Endodermal cell (in vitro differentiated cells): ENCODE results near the gene MICAL3. TPM values are rescaled to one million over a fixed set of nuclear protein-coding genes. Genes with fewer than 3 reads are reported as not detected.

ENCODE experiments used
- DNase-seq: peaks from one replicate; pipeline ENCODE4 v3.0.0-alpha.2; 2017
- H3K27ac ChIP-seq: 2 replicates; pipeline ENCODE4 v1.5.1; 2013; ENCODE audit warnings: mild to moderate bottlenecking, low read depth, low read length, moderate library complexity
- H3K27me3 ChIP-seq: 2 replicates; pipeline ENCODE4 v1.6.1; 2013; ENCODE audit warnings: mild to moderate bottlenecking, low read length, moderate library complexity; ENCODE audit not compliant: insufficient read depth, control insufficient read depth, poor library complexity, severe bottlenecking
- H3K36me3 ChIP-seq: 2 replicates; pipeline ENCODE4 v1.7.0; 2013; ENCODE audit warnings: mild to moderate bottlenecking, low read length, moderate library complexity; ENCODE audit not compliant: control insufficient read depth, insufficient read depth
- H3K4me1 ChIP-seq: one replicate; pipeline ENCODE4 v1.7.0; 2013; ENCODE audit warnings: low read length; ENCODE audit not compliant: control insufficient read depth, insufficient read depth
- H3K4me3 ChIP-seq: 2 replicates; pipeline ENCODE4 v1.5.1; 2013; ENCODE audit warnings: mild to moderate bottlenecking, low read length, moderate library complexity
- H3K9ac ChIP-seq: 2 replicates; pipeline ENCODE4 v1.6.1; 2013; ENCODE audit warnings: mild to moderate bottlenecking, low read length, moderate library complexity; ENCODE audit not compliant: poor library complexity, severe bottlenecking; ENCODE audit errors: extremely low read depth
- H3K9me3 ChIP-seq: 2 replicates; pipeline ENCODE4 v1.6.1; 2013; ENCODE audit warnings: mild to moderate bottlenecking, low read length, moderate library complexity; ENCODE audit not compliant: control insufficient read depth
- H3K27ac Mint-ChIP-seq: 2 replicates; pipeline ENCODE4 v1.8.0; 2020; ENCODE audit warnings: mixed read lengths
- H3K27me3 Mint-ChIP-seq: 2 replicates; pipeline ENCODE4 v1.8.0; 2021; ENCODE audit warnings: mild to moderate bottlenecking, mixed read lengths; ENCODE audit not compliant: insufficient read depth
- H3K36me3 Mint-ChIP-seq: 2 replicates; pipeline ENCODE4 v1.8.0; 2020; ENCODE audit warnings: low read depth, mixed read lengths
- H3K4me1 Mint-ChIP-seq: 2 replicates; pipeline ENCODE4 v1.8.0; 2020; ENCODE audit warnings: mixed read lengths
- H3K4me3 Mint-ChIP-seq: 2 replicates; pipeline ENCODE4 v1.8.0; 2020; ENCODE audit warnings: mild to moderate bottlenecking, moderate library complexity, mixed read lengths
- H3K9me3 Mint-ChIP-seq: 2 replicates; pipeline ENCODE4 v1.8.0; 2020; ENCODE audit warnings: mild to moderate bottlenecking, mixed read lengths
- CTCF ChIP-seq: fragments of 200-600 bp; sonication (generic); conservative IDR thresholded peaks from 2 replicates; pipeline ENCODE4 v1.5.0; 2021; ENCODE audit warnings: antibody characterized with exemption, mild to moderate bottlenecking
- WGBS, 2 experiments: methylation state at CpG; one replicate each; pipeline versions ENCODE4 v1.1.5 to v1.1.7; 2013; ENCODE audit warnings: missing lambda C conversion rate in 2 of 2, mixed read lengths in 1 of 2; ENCODE audit not compliant: insufficient coverage in 1 of 2, insufficient read length in 1 of 2; 5-methylcytosine and 5-hydroxymethylcytosine counted together
- total RNA-seq, 2 donors: library from RNA; stranded (reverse); fragmentation: NEBNext Ultra II Directional in 1 of 2; extraction: Animal tissue kit (Norgen Biotek cat#: 25700) in 1 of 2; gene quantifications; 2 replicates in 1 of 2; 3 replicates in 1 of 2; pipeline ENCODE4 v1.2.1, GENCODE V29; 2021

MICAL3 gene
- total RNA-seq, 2 donors from 2014 or later = 42.8 to 48.1 TPM

- no peak overlapping the region for H3K27ac ChIP-seq
- no peak overlapping the region for H3K27ac Mint-ChIP-seq
- peaks cover 19% of the 10 kb centered on the region for H3K4me1 Mint-ChIP-seq
- no peak for DNase-seq
- H3K4me3 ChIP-seq = no peak overlapping the region
- H3K36me3 ChIP-seq = no peaks in the 10 kb centered on the region
- no peak overlapping the region for H3K4me3 Mint-ChIP-seq
- no peaks in the 10 kb centered on the region for H3K9me3 ChIP-seq
- peaks cover 2% of the 10 kb centered on the region for H3K27me3 Mint-ChIP-seq
- H3K36me3 Mint-ChIP-seq = peaks cover 3% of the 10 kb centered on the region
- H3K27me3 ChIP-seq = peaks cover 21% of the 10 kb centered on the region
- 90 to 92% methylated on average over 3 to 4 of the region's 4 CpGs for WGBS, 2 experiments
- H3K4me1 ChIP-seq = no peaks in the 10 kb centered on the region
- no peak for TF ChIP-seq CTCF
- H3K9ac ChIP-seq = no peak overlapping the region
- peaks cover 10% of the 10 kb centered on the region for H3K9me3 Mint-ChIP-seq
Observed at GRCh38 chr22:18057568-18058209, 33.3 kb upstream of the MICAL3 start.

GRCh38 chr22:18056807-18057474 is 32.6 kb upstream of the MICAL3 start:
- Histone ChIP-seq H3K4me3 (no peak overlapping the region), H3K27me3 (peaks cover 21% of the 10 kb centered on the region), H3K36me3 (no peaks in the 10 kb centered on the region), H3K9me3 (no peaks in the 10 kb centered on the region), H3K27ac (no peak overlapping the region), H3K4me1 (no peaks in the 10 kb centered on the region), H3K9ac (no peak overlapping the region)
- Mint-ChIP-seq H3K4me3 (no peak overlapping the region), H3K27me3 (peaks cover 2% of the 10 kb centered on the region), H3K9me3 (peaks cover 17% of the 10 kb centered on the region), H3K4me1 (peaks cover 19% of the 10 kb centered on the region), H3K36me3 (peaks cover 3% of the 10 kb centered on the region), H3K27ac (no peak overlapping the region)
- WGBS, 2 experiments = 83 to 89% methylated on average over 7 to 10 of the region's 10 CpGs
- DNase-seq = no peak
- no peak for TF ChIP-seq CTCF

- no peaks in the 10 kb centered on the region for H3K9me3 ChIP-seq
- peaks cover 2% of the 10 kb centered on the region for H3K27me3 Mint-ChIP-seq
- no peaks in the 10 kb centered on the region for H3K36me3 ChIP-seq
- H3K9me3 Mint-ChIP-seq = peaks cover 17% of the 10 kb centered on the region
- no peaks in the 10 kb centered on the region for H3K4me1 ChIP-seq
- no peak overlapping the region for H3K27ac Mint-ChIP-seq
- no peak overlapping the region for H3K9ac ChIP-seq
- H3K36me3 Mint-ChIP-seq = peaks cover 3% of the 10 kb centered on the region
- no peak for TF ChIP-seq CTCF
- WGBS, 2 experiments = 92% methylated on average over 4 of the region's 4 CpGs; no CpG with 5 or more reads in 1 of the 2 experiments
- no peak overlapping the region for H3K27ac ChIP-seq
- peaks cover 21% of the 10 kb centered on the region for H3K27me3 ChIP-seq
- no peak overlapping the region for H3K4me3 ChIP-seq
- H3K4me3 Mint-ChIP-seq = no peak overlapping the region
- no peak for DNase-seq
- peaks cover 17% of the 10 kb centered on the region for H3K4me1 Mint-ChIP-seq
Observed at GRCh38 chr22:18056161-18056666, 31.9 kb upstream of the MICAL3 start.
